WTC11 (cell line): ENCODE measurements around the gene CACNA2D3. TPM values are rescaled to one million over a fixed set of nuclear protein-coding genes. Genes with fewer than 3 reads are reported as not detected.

Experiments used
- ATAC-seq: fragments of 200-7000 bp; cut with Tn5 transposase; 2 replicates; pipeline ENCODE4 v1.10.0; 2021; ENCODE audit warnings: mild to moderate bottlenecking, moderate library complexity
- CTCF ChIA-PET: fragments of 300-600 bp; sonication (Branson Sonifier 250); formaldehyde crosslinking; loops from one replicate; lab custom pipeline; 2021; ENCODE audit warnings: antibody characterized with exemption; lab: Charles Lee
- POLR2A ChIA-PET: fragments of 350-600 bp; sonication (Branson Sonifier 250); formaldehyde crosslinking; loops from one replicate; lab custom pipeline; 2021; ENCODE audit warnings: antibody characterized with exemption; lab: Charles Lee
- DNase-seq: peaks from one replicate; pipeline ENCODE4 v3.0.0; 2021; ENCODE audit warnings: low spot score
- H3K27ac Mint-ChIP-seq: 2 replicates; pipeline ENCODE4 v1.8.0; 2021; ENCODE audit warnings: mixed read lengths
- H3K27me3 Mint-ChIP-seq: 2 replicates; pipeline ENCODE4 v1.8.0; 2021; ENCODE audit warnings: low read depth, mild to moderate bottlenecking, moderate library complexity, mixed read lengths
- H3K36me3 Mint-ChIP-seq: 2 replicates; pipeline ENCODE4 v1.8.0; 2021; ENCODE audit warnings: mixed read lengths
- H3K4me1 Mint-ChIP-seq: 2 replicates; pipeline ENCODE4 v1.8.0; 2022; ENCODE audit warnings: mixed read lengths
- H3K4me3 Mint-ChIP-seq: 2 replicates; pipeline ENCODE4 v1.8.0; 2021; ENCODE audit warnings: mild to moderate bottlenecking, moderate library complexity, mixed read lengths
- H3K9me3 Mint-ChIP-seq: 2 replicates; pipeline ENCODE4 v1.8.0; 2021; ENCODE audit warnings: mixed read lengths
- ARID4B ChIP-seq: sonication (generic); formaldehyde crosslinking; IDR thresholded peaks from 2 replicates; pipeline ENCODE4 v1.8.0; 2023; ENCODE audit warnings: missing genetic modification reagents, mild to moderate bottlenecking, borderline replicate concordance
- ATF6 ChIP-seq: sonication (generic); formaldehyde crosslinking; IDR thresholded peaks from 2 replicates; pipeline ENCODE4 v1.8.1; 2023; ENCODE audit warnings: mild to moderate bottlenecking, missing genetic modification reagents
- CBFB ChIP-seq: sonication (generic); formaldehyde crosslinking; IDR thresholded peaks from 2 replicates; pipeline ENCODE4 v1.8.1; 2022; ENCODE audit warnings: mild to moderate bottlenecking, low read depth, missing genetic modification reagents
- CREB1 ChIP-seq: sonication (generic); formaldehyde crosslinking; IDR thresholded peaks from 2 replicates; pipeline ENCODE4 v1.8.0; 2023; ENCODE audit warnings: mild to moderate bottlenecking, missing genetic modification reagents
- CTCF ChIP-seq: fragments of 200-600 bp; IDR thresholded peaks from 2 replicates; pipeline ENCODE4 v1.8.0; 2022; ENCODE audit warnings: antibody characterized with exemption
- FOXK1 ChIP-seq: sonication (generic); formaldehyde crosslinking; IDR thresholded peaks from 2 replicates; pipeline ENCODE4 v1.8.0; 2022; ENCODE audit warnings: mild to moderate bottlenecking, moderate library complexity, missing genetic modification reagents
- FOXP1 ChIP-seq: sonication (generic); formaldehyde crosslinking; IDR thresholded peaks from 2 replicates; pipeline ENCODE4 v1.8.0; 2022; ENCODE audit warnings: missing genetic modification reagents, mild to moderate bottlenecking, moderate library complexity, borderline replicate concordance
- GRHL2 ChIP-seq: fragments of 250-450 bp; sonication (Bioruptor Pico); IDR thresholded peaks from 2 replicates; pipeline ENCODE4 v1.8.0; 2022; ENCODE audit warnings: mild to moderate bottlenecking, moderate library complexity; ENCODE audit not compliant: insufficient replicate concordance, severe bottlenecking
- IRF1 ChIP-seq: sonication (generic); formaldehyde crosslinking; IDR thresholded peaks from 2 replicates; pipeline ENCODE4 v1.8.0; 2023; ENCODE audit warnings: missing genetic modification reagents
- NR2C2 ChIP-seq: sonication (generic); formaldehyde crosslinking; IDR thresholded peaks from 2 replicates; pipeline ENCODE4 v1.8.0; 2022; ENCODE audit warnings: mild to moderate bottlenecking, missing genetic modification reagents
- NR3C1 ChIP-seq: sonication (generic); formaldehyde crosslinking; conservative IDR thresholded peaks from 2 replicates; pipeline ENCODE4 v1.8.1; 2023; ENCODE audit warnings: low read depth, mild to moderate bottlenecking, missing genetic modification reagents
- OVOL2 ChIP-seq: fragments of 250-450 bp; sonication (Bioruptor Pico); IDR thresholded peaks from 2 replicates; pipeline ENCODE4 v1.9.0; 2021; ENCODE audit warnings: mild to moderate bottlenecking, borderline replicate concordance
- RELA ChIP-seq: sonication (generic); formaldehyde crosslinking; IDR thresholded peaks from 2 replicates; pipeline ENCODE4 v1.8.1; 2022; ENCODE audit warnings: missing genetic modification reagents, mild to moderate bottlenecking, borderline replicate concordance
- SMAD3 ChIP-seq: sonication (generic); formaldehyde crosslinking; IDR thresholded peaks from 2 replicates; pipeline ENCODE4 v1.8.0; 2022; ENCODE audit warnings: missing genetic modification reagents, mild to moderate bottlenecking, borderline replicate concordance
- TP53 ChIP-seq: sonication (generic); formaldehyde crosslinking; IDR thresholded peaks from 2 replicates; pipeline ENCODE4 v1.8.1; 2023; ENCODE audit warnings: mild to moderate bottlenecking, missing genetic modification reagents
- ZNF219 ChIP-seq: sonication (generic); formaldehyde crosslinking; IDR thresholded peaks from 2 replicates; pipeline ENCODE4 v1.8.0; 2023; ENCODE audit warnings: missing genetic modification reagents, mild to moderate bottlenecking, borderline replicate concordance
- ZNF317 ChIP-seq: sonication (generic); formaldehyde crosslinking; IDR thresholded peaks from 2 replicates; pipeline ENCODE4 v1.8.1; 2023; ENCODE audit warnings: low read depth, mild to moderate bottlenecking, moderate library complexity, missing genetic modification reagents, borderline replicate concordance
- ZNF512 ChIP-seq: sonication (generic); formaldehyde crosslinking; IDR thresholded peaks from 2 replicates; pipeline ENCODE4 v1.8.1; 2022; ENCODE audit warnings: missing genetic modification reagents, borderline replicate concordance
- total RNA-seq: library from RNA; stranded (reverse); gene quantifications from 3 replicates; pipeline ENCODE4 v1.2.3, GENCODE V29; 2021

Gene CACNA2D3
- total RNA-seq, 1 experiment from 2014 or later: 5.0 TPM

- DNase-seq: no peak
- Mint-ChIP-seq H3K27me3 (no peaks in the 10 kb centered on the region), H3K4me1 (peaks cover 55% of the 10 kb centered on the region), H3K9me3 (peaks cover 7% of the 10 kb centered on the region), H3K27ac (no peak overlapping the region), H3K4me3 (no peak overlapping the region), H3K36me3 (peaks cover 4% of the 10 kb centered on the region)
- no peak for ATAC-seq
- TF ChIP-seq ZNF512 (CRISPR knock-in tag): no peak
- no peak for TF ChIP-seq OVOL2 (CRISPR knock-in tag)
- TF ChIP-seq GRHL2 (CRISPR knock-in tag): no peak
- no peak for TF ChIP-seq SMAD3 (CRISPR knock-in tag)
- no peak for TF ChIP-seq ZNF219 (CRISPR knock-in tag)
- TF ChIP-seq CREB1 (CRISPR knock-in tag): no peak
- no peak for TF ChIP-seq ZNF317 (CRISPR knock-in tag)
- TF ChIP-seq ATF6 (CRISPR knock-in tag): no peak
- no peak for TF ChIP-seq RELA (CRISPR knock-in tag)
- no peak for TF ChIP-seq NR3C1 (CRISPR knock-in tag)
- TF ChIP-seq FOXK1 (CRISPR knock-in tag): no peak
- no peak for TF ChIP-seq NR2C2 (CRISPR knock-in tag)
- TF ChIP-seq ARID4B: no peak
- no peak for TF ChIP-seq TP53 (CRISPR knock-in tag)
- no peak for TF ChIP-seq CBFB
- TF ChIP-seq CTCF: no peak
- no peak for TF ChIP-seq FOXP1 (CRISPR knock-in tag)
- no peak for TF ChIP-seq IRF1 (CRISPR knock-in tag)
- CTCF ChIA-PET: no interaction called here
- POLR2A ChIA-PET: no interaction called here
These were observed 545.9 kb downstream of the CACNA2D3 start for GRCh38 chr3:54668236-54668635.
